Midbrain (tissue), 1 donor: ENCODE results near the gene BOC.

ENCODE experiments used
- DNase-seq: peaks from one replicate; lab custom pipeline; 2025; lab: John Stamatoyannopoulos, UW

The BOC gene

GRCh38 chr3:113185194-113185835, 26.0 kb upstream of the BOC start:
- DNase-seq: no peak

- DNase-seq: no peak
These were observed 24.8 kb upstream of the BOC start for GRCh38 chr3:113186566-113186965.

GRCh38 chr3:113193288-113193687, 18.1 kb upstream of the BOC start:
- peak; percentile 22 for DNase-seq

- no peak for DNase-seq
These were observed 17.6 kb upstream of the BOC start for GRCh38 chr3:113193719-113194118.

GRCh38 chr3:113194823-113195401, 16.4 kb upstream of the BOC start:
- no peak for DNase-seq

GRCh38 chr3:113200351-113200750, 11.0 kb upstream of the BOC start:
- no peak for DNase-seq

GRCh38 chr3:113200946-113201345, 10.4 kb upstream of the BOC start:
- DNase-seq: no peak

- DNase-seq: no peak
These were observed 7.0 kb upstream of the BOC start for GRCh38 chr3:113204371-113204770.

- no peak for DNase-seq
These were observed 5.9 kb upstream of the BOC start for GRCh38 chr3:113205481-113205880.

GRCh38 chr3:113210604-113211329, 590 bp upstream of the BOC start:
- no peak for DNase-seq

GRCh38 chr3:113212150-113212843, 940 bp downstream of the BOC start:
- DNase-seq: no peak

- no peak for DNase-seq
These were observed 1.6 kb downstream of the BOC start for GRCh38 chr3:113212844-113213375.

- no peak for DNase-seq
These were observed 2.7 kb downstream of the BOC start for GRCh38 chr3:113213896-113214587.

GRCh38 chr3:113214917-113215595, 3.7 kb downstream of the BOC start:
- DNase-seq: no peak

- no peak for DNase-seq
These were observed 5.0 kb downstream of the BOC start for GRCh38 chr3:113216393-113216792.

- no peak for DNase-seq
These were observed 6.8 kb downstream of the BOC start for GRCh38 chr3:113218011-113218680.

- no peak for DNase-seq
These were observed 7.3 kb downstream of the BOC start for GRCh38 chr3:113218681-113219045.

- DNase-seq: no peak
These were observed 8.4 kb downstream of the BOC start for GRCh38 chr3:113219605-113220300.

GRCh38 chr3:113220721-113221120, 9.4 kb downstream of the BOC start:
- DNase-seq: no peak

GRCh38 chr3:113221721-113222257, 10.4 kb downstream of the BOC start:
- DNase-seq: no peak
